Measurements from ENCODE around the gene NINJ1. TPM values are rescaled to one million over a fixed set of nuclear protein-coding genes. Genes with fewer than 3 reads are reported as not detected.

The NINJ1 gene
- total and polyA plus RNA-seq, 2 of the 13 experiments (the other 11 are each of a cell fraction or from before 2014, with no cell fraction given), result 81.2 to 92.1 TPM

GRCh38 chr9:93114169-93114983, 19.7 kb downstream of the NINJ1 start:
- Histone ChIP-seq H3K4me3 (replicated peaks in 1 of 3; ENCODE audit: insufficient read depth in 1 of 3, low read depth in 2 of 3, low read length in 3 of 3) (no peak overlapping the region), H3K27ac (ENCODE audit: extremely low read length, insufficient read depth, low read length) (peak overlapping the region; percentile 80), H3K4me2 (ENCODE audit: low read depth, low read length) (no peak overlapping the region), H2AFZ (ENCODE audit: low read length) (no peak overlapping the region), H3K79me2 (ENCODE audit: insufficient read depth, low read length) (no peaks in the 10 kb centered on the region), H3K36me3 (replicated peaks in 1 of 2; ENCODE audit: control insufficient read depth in 1 of 2, insufficient read depth in 2 of 2, low read length in 2 of 2) (peaks cover 0 to 4% of the 10 kb centered on the region in 2 experiments; a peak in 1 of 5 replicates), H3K4me1 (ENCODE audit: insufficient read depth, low read length) (peaks cover 78% of the 10 kb centered on the region), H3K9me3 (ENCODE audit: low read length) (no peaks in the 10 kb centered on the region), H4K20me1 (ENCODE audit: insufficient read depth, low read length) (no peaks in the 10 kb centered on the region), H3K27me3 (ENCODE audit: control insufficient read depth in 1 of 2, insufficient read depth in 2 of 2, low read length in 2 of 2) (no peaks in the 10 kb centered on the region), H3K9ac (ENCODE audit: insufficient read depth, low read depth, low read length) (no peak overlapping the region)
- no peak for DNase-seq (ENCODE audit: low spot score)
- no peak for FAIRE-seq
- no TSS peak for BruUV-seq (replicated peaks)
- in situ Hi-C loops (cut with HindIII; ENCODE audit: extremely low pct_ligation_motif_present, low pct_unique_long_range_greater_than_20kb) (no loop called here), intact Hi-C loops (cut with micrococcal nuclease; ENCODE audit: unreplicated experiment) (no loop called here)
- POLR2A ChIA-PET, result interaction anchor here (13.7 kb wide), 1 partner anchor 18 kb away, joined by 195 read pairs; the partner anchor contains the start of gene NINJ1
- WGBS (ENCODE audit: low lambda C conversion rate), result 83% methylated on average over 8 of the region's 17 CpGs
- ATAC-seq, result no peak
- CTCF ChIA-PET (ENCODE audit: low intra/inter-chr PET ratio, low total read pairs), result no interaction called here
- TF ChIP-seq HMGA1 (CRISPR knock-in tag; conservative IDR thresholded peaks at IDR 0.05) (no peak), MXD1 (CRISPR knock-in tag; IDR thresholded peaks at IDR 0.05) (no peak), ZNF784 (CRISPR knock-in tag; IDR thresholded peaks at IDR 0.05; ENCODE audit: borderline replicate concordance) (no peak), CHCHD3 (CRISPR knock-in tag; IDR thresholded peaks at IDR 0.05) (no peak), ZNF776 (CRISPR knock-in tag; IDR thresholded peaks at IDR 0.05) (no peak), ZNF746 (CRISPR knock-in tag; IDR thresholded peaks at IDR 0.05) (no peak), ZNF761 (CRISPR knock-in tag; conservative IDR thresholded peaks at IDR 0.05) (no peak), KLF9 (CRISPR knock-in tag; IDR thresholded peaks at IDR 0.05; ENCODE audit: low read depth) (no peak), SMAD1 (CRISPR knock-in tag; IDR thresholded peaks at IDR 0.05; ENCODE audit: borderline replicate concordance, low read depth) (no peak), KLF13 (CRISPR knock-in tag; IDR thresholded peaks at IDR 0.05) (no peak), ZNF562 (CRISPR knock-in tag; IDR thresholded peaks at IDR 0.05; ENCODE audit: borderline replicate concordance) (no peak), HDAC1 (CRISPR knock-in tag; IDR thresholded peaks at IDR 0.05) (no peak)
- TF ChIP-seq, protein P1, sequence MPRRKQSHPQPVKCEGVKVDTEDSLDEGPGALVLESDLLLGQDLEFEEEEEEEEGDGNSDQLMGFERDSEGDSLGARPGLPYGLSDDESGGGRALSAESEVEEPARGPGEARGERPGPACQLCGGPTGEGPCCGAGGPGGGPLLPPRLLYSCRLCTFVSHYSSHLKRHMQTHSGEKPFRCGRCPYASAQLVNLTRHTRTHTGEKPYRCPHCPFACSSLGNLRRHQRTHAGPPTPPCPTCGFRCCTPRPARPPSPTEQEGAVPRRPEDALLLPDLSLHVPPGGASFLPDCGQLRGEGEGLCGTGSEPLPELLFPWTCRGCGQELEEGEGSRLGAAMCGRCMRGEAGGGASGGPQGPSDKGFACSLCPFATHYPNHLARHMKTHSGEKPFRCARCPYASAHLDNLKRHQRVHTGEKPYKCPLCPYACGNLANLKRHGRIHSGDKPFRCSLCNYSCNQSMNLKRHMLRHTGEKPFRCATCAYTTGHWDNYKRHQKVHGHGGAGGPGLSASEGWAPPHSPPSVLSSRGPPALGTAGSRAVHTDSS (CRISPR knock-in tag; conservative IDR thresholded peaks at IDR 0.05), result no peak
- TF ChIP-seq, protein P2, sequence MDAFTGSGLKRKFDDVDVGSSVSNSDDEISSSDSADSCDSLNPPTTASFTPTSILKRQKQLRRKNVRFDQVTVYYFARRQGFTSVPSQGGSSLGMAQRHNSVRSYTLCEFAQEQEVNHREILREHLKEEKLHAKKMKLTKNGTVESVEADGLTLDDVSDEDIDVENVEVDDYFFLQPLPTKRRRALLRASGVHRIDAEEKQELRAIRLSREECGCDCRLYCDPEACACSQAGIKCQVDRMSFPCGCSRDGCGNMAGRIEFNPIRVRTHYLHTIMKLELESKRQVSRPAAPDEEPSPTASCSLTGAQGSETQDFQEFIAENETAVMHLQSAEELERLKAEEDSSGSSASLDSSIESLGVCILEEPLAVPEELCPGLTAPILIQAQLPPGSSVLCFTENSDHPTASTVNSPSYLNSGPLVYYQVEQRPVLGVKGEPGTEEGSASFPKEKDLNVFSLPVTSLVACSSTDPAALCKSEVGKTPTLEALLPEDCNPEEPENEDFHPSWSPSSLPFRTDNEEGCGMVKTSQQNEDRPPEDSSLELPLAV (CRISPR knock-in tag; conservative IDR thresholded peaks at IDR 0.05; ENCODE audit: low read depth), result no peak
- TF ChIP-seq, protein P3, sequence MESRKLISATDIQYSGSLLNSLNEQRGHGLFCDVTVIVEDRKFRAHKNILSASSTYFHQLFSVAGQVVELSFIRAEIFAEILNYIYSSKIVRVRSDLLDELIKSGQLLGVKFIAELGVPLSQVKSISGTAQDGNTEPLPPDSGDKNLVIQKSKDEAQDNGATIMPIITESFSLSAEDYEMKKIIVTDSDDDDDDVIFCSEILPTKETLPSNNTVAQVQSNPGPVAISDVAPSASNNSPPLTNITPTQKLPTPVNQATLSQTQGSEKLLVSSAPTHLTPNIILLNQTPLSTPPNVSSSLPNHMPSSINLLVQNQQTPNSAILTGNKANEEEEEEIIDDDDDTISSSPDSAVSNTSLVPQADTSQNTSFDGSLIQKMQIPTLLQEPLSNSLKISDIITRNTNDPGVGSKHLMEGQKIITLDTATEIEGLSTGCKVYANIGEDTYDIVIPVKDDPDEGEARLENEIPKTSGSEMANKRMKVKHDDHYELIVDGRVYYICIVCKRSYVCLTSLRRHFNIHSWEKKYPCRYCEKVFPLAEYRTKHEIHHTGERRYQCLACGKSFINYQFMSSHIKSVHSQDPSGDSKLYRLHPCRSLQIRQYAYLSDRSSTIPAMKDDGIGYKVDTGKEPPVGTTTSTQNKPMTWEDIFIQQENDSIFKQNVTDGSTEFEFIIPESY (CRISPR knock-in tag; IDR thresholded peaks at IDR 0.05), result peak; percentile 50; the same call in 1 of the 2 replicates
